K562 (cell line): Measurements from ENCODE around the gene HEXIM1. TPM values are rescaled to one million over a fixed set of nuclear protein-coding genes. Genes with fewer than 3 reads are reported as not detected.

ENCODE experiments used
- ATAC-seq: fragments of 200-7000 bp; cut with Tn5 transposase; 3 replicates; pipeline ENCODE4 v1.9.1; 2020; ENCODE audit warnings: moderate library complexity
- BruUV-seq: library from RNA; stranded (reverse); fragments of 400-500 nt; replicated peaks from 2 replicates; lab custom pipeline; 2021; lab: Mats Ljungman, UMichigan
- CTCF ChIA-PET: fragments of 300-600 bp; formaldehyde crosslinking; extraction: SDS; loops from one replicate; lab custom pipeline; 2021; ENCODE audit warnings: low intra/inter-chr PET ratio; lab: Yijun Ruan, JAX
- POLR2A ChIA-PET: fragments of 300-600, 350-650 bp; sonication (Branson Sonifier 250); formaldehyde crosslinking; extraction: SDS; loops from one replicate; lab custom pipeline; 2021; ENCODE audit warnings: antibody characterized with exemption, inconsistent platforms; lab: Yijun Ruan, JAX
- DNase-seq, 4 experiments: peaks; one replicate each; pipeline versions ENCODE4 v3.0.0 to v3.0.0-alpha.2; 2011 to 2018; ENCODE audit warnings: low spot score in 3 of 4, mixed read lengths in 3 of 4; ENCODE audit errors: extremely low read depth in 1 of 4
- FAIRE-seq: peaks from 2 replicates; lab custom pipeline; 2011; peaks lifted over from hg19 to GRCh38; lab: Jason Lieb, UNC
- H2AFZ ChIP-seq: 2 replicates; pipeline ENCODE4 v1.6.0; 2011; ENCODE audit warnings: low read depth, low read length, control low read depth, inconsistent platforms
- H3K27ac ChIP-seq: fragments of 200-600 bp; 3 replicates; pipeline ENCODE4 v1.8.0; 2011; ENCODE audit warnings: low read depth, mild to moderate bottlenecking, control low read depth, inconsistent platforms, low read length, moderate library complexity, mixed read lengths; ENCODE audit errors: extremely low read depth
- H3K27me3 ChIP-seq, 2 experiments: fragments of 300-600 bp in 1 of 2; 2 replicates in 1 of 2; 3 replicates in 1 of 2; pipeline versions ENCODE4 v1.6.0 to v1.8.0; 2011; ENCODE audit warnings: inconsistent platforms in 2 of 2, low read length in 2 of 2, mild to moderate bottlenecking in 1 of 2, mixed read lengths in 1 of 2, moderate library complexity in 1 of 2; ENCODE audit not compliant: control insufficient read depth in 2 of 2, insufficient read depth in 2 of 2
- H3K36me3 ChIP-seq: fragments of 300-600 bp; 3 replicates; pipeline ENCODE4 v1.8.0; 2011; ENCODE audit warnings: mild to moderate bottlenecking, low read length, inconsistent platforms; ENCODE audit not compliant: control insufficient read depth, insufficient read depth
- H3K4me1 ChIP-seq, 2 experiments: fragments of 200-600 bp in 1 of 2; replicated peaks in 1 of 2; 2 replicates in 1 of 2; 3 replicates in 1 of 2; pipeline versions ENCODE4 v1.5.1 to v1.8.0; 2011; ENCODE audit warnings: inconsistent platforms in 2 of 2, low read length in 2 of 2, mild to moderate bottlenecking in 1 of 2, mixed read lengths in 1 of 2, moderate library complexity in 1 of 2; ENCODE audit not compliant: control insufficient read depth in 2 of 2, insufficient read depth in 2 of 2
- H3K4me2 ChIP-seq: 2 replicates; pipeline ENCODE4 v1.6.1; 2011; ENCODE audit warnings: low read length, control low read depth, inconsistent platforms, mixed read lengths; ENCODE audit not compliant: insufficient read depth
- H3K4me3 ChIP-seq: fragments of 200-600 bp; sonication (generic), shearing (Covaris generic); 2 replicates; pipeline ENCODE4 v1.5.1; 2016; ENCODE audit warnings: control low read depth, inconsistent platforms
- H3K79me2 ChIP-seq: fragments of 200-600 bp; 3 replicates; pipeline ENCODE4 v1.8.0; 2011; ENCODE audit warnings: low read length, inconsistent platforms; ENCODE audit not compliant: control insufficient read depth, insufficient read depth
- H3K9ac ChIP-seq, 2 experiments: 2 replicates each; pipeline versions ENCODE4 v1.6.0 to v1.6.1; 2011; ENCODE audit warnings: low read depth in 2 of 2, low read length in 2 of 2, control low read depth in 1 of 2, inconsistent platforms in 1 of 2, mild to moderate bottlenecking in 1 of 2, mixed read lengths in 1 of 2; ENCODE audit not compliant: insufficient read depth in 1 of 2
- H3K9me1 ChIP-seq: one replicate; pipeline ENCODE4 v1.6.0; 2011; ENCODE audit warnings: inconsistent platforms, mild to moderate bottlenecking, low read length, moderate library complexity; ENCODE audit not compliant: control insufficient read depth, insufficient read depth
- H3K9me3 ChIP-seq: replicated peaks from 2 replicates; pipeline ENCODE4 v1.5.1; 2011; ENCODE audit warnings: low read depth, low read length, inconsistent platforms; ENCODE audit not compliant: control insufficient read depth, insufficient read depth
- H4K20me1 ChIP-seq: replicated peaks from 2 replicates; pipeline ENCODE4 v1.6.1; 2011; ENCODE audit warnings: low read length, inconsistent platforms, mixed read lengths; ENCODE audit not compliant: control insufficient read depth, insufficient read depth
- BDP1 ChIP-seq: IDR thresholded peaks from 3 replicates; pipeline ENCODE4 v1.6.1; 2011; ENCODE audit not compliant: insufficient read length, insufficient read depth
- CBX2 ChIP-seq: fragments of 200-600 bp; sonication (generic); IDR thresholded peaks from one replicate; pipeline ENCODE4 v1.6.1; 2012; ENCODE audit warnings: mild to moderate bottlenecking, low read length, inconsistent platforms; ENCODE audit not compliant: insufficient read depth, poor library complexity, severe bottlenecking
- E2F8 ChIP-seq: fragments of 450-650 bp; IDR thresholded peaks from 2 replicates; pipeline ENCODE4 v1.7.1; 2018; ENCODE audit warnings: mild to moderate bottlenecking, low read depth; ENCODE audit not compliant: partially characterized antibody
- HMBOX1 ChIP-seq: sonication (generic); IDR thresholded peaks from 2 replicates; pipeline ENCODE4 v1.6.1; 2016
- LCOR ChIP-seq: sonication (generic); formaldehyde crosslinking; IDR thresholded peaks from 2 replicates; pipeline ENCODE4 v1.8.0; 2022; ENCODE audit warnings: mild to moderate bottlenecking, missing genetic modification reagents
- MCM2 ChIP-seq: fragments of 450-650 bp; IDR thresholded peaks from 2 replicates; pipeline ENCODE4 v1.6.1; 2017; ENCODE audit warnings: low read depth, mild to moderate bottlenecking
- NCOA2 ChIP-seq, 2 experiments: fragments of 450-650 bp; IDR thresholded peaks; 2 replicates each; pipeline ENCODE4 v1.6.1; 2018; ENCODE audit warnings: mild to moderate bottlenecking in 2 of 2, moderate library complexity in 1 of 2; ENCODE audit not compliant: partially characterized antibody in 2 of 2
- PPARD ChIP-seq: fragments of 250-450 bp; sonication (Bioruptor Pico); IDR thresholded peaks from 2 replicates; pipeline ENCODE4 v1.8.0; 2022; ENCODE audit warnings: inconsistent platforms, mild to moderate bottlenecking, moderate library complexity
- RBM22 ChIP-seq: fragments of 200-400 bp; formaldehyde crosslinking; IDR thresholded peaks from 2 replicates; pipeline ENCODE4 v1.6.1; 2018; ENCODE audit warnings: low read length, low read depth; ENCODE audit not compliant: poor library complexity, severe bottlenecking
- SREBF2 ChIP-seq: sonication (generic); formaldehyde crosslinking; IDR thresholded peaks from 2 replicates; pipeline ENCODE4 v1.4.0; 2020; ENCODE audit warnings: mild to moderate bottlenecking, missing genetic modification reagents
- TBL1XR1 ChIP-seq, 2 experiments: IDR thresholded peaks; 2 replicates each; pipeline ENCODE4 v1.6.1; 2012; ENCODE audit warnings: improper control_type of control experiment in 2 of 2, low read length in 2 of 2, mild to moderate bottlenecking in 1 of 2
- TEAD2 ChIP-seq: fragments of 450-650 bp; IDR thresholded peaks from 2 replicates; pipeline ENCODE4 v1.6.1; 2016; ENCODE audit warnings: missing genetic modification characterization, control low read depth, missing compliant biosample characterization
- ZBTB1 ChIP-seq: sonication (generic); formaldehyde crosslinking; IDR thresholded peaks from 2 replicates; pipeline ENCODE4 v1.8.1; 2023; ENCODE audit warnings: missing genetic modification reagents, low read depth, mild to moderate bottlenecking, borderline replicate concordance
- ZC3H4 ChIP-seq: sonication (generic); formaldehyde crosslinking; IDR thresholded peaks from 2 replicates; pipeline ENCODE4 v1.9.0; 2021; ENCODE audit warnings: missing genetic modification reagents, borderline replicate concordance
- ZFX ChIP-seq: sonication (generic); formaldehyde crosslinking; IDR thresholded peaks from 2 replicates; pipeline ENCODE4 v1.8.0; 2022; ENCODE audit warnings: mild to moderate bottlenecking, missing genetic modification reagents, moderate library complexity
- ZNF184 ChIP-seq: sonication (generic); formaldehyde crosslinking; IDR thresholded peaks from 2 replicates; pipeline ENCODE4 v1.5.0; 2020; ENCODE audit warnings: missing genetic modification reagents
- ZNF696 ChIP-seq: fragments of 250-450 bp; sonication (Bioruptor Pico); conservative IDR thresholded peaks from 2 replicates; pipeline ENCODE4 v1.4.0; 2020; ENCODE audit warnings: mild to moderate bottlenecking, moderate library complexity
- ZNF699 ChIP-seq: fragments of 250-450 bp; sonication (Bioruptor Pico); IDR thresholded peaks from 2 replicates; pipeline ENCODE4 v1.8.0; 2021; ENCODE audit warnings: mild to moderate bottlenecking, moderate library complexity; ENCODE audit not compliant: insufficient replicate concordance
- WGBS: fragments of 100-300 bp; shearing (Covaris generic); methylation state at CpG from one replicate; pipeline ENCODE4 v1.1.6; 2016; ENCODE audit warnings: low coverage, mixed read lengths; ENCODE audit not compliant: insufficient coverage; ENCODE audit errors: missing lambda C conversion rate; 5-methylcytosine and 5-hydroxymethylcytosine counted together
- in situ Hi-C: fragments of 300-500 bp; cut with MboI; formaldehyde crosslinking; loops from 4 replicates; pipeline ENCODE4 v1.15.0; 2018; ENCODE audit warnings: inconsistent platforms, mixed read lengths
- intact Hi-C: fragments of 100-400 bp; cut with micrococcal nuclease; formaldehyde crosslinking; loops from 2 replicates; pipeline ENCODE4 v1.14.2; 2022
- polyA plus RNA-seq, 8 experiments: library from polyadenylated mRNA; depleted of rRNA in 4 of 8; stranded (reverse) in 5 of 8; unstranded in 3 of 8; fragments of >200 nt; fragmentation: Nextera tagmentation in 2 of 8; fragmentation: Illumina TruSeq in 1 of 8; extraction: Ambion mirVana in 2 of 8; extraction: Trizol in 1 of 8; gene quantifications; 2 replicates each; pipeline versions ENCODE4 v1.2.1 to v1.2.3, GENCODE V29; 2011 to 2014; ENCODE audit warnings: inconsistent platforms in 1 of 8, missing spikeins in 1 of 8
- total RNA-seq, 7 experiments: library from RNA; depleted of rRNA in 6 of 7; stranded (reverse); fragments of >200 nt in 6 of 7; fragmentation: Illumina TruSeq in 2 of 7; extraction: Trizol in 2 of 7; gene quantifications; 2 replicates each; pipeline versions ENCODE4 v1.2.1 to v1.2.3, GENCODE V29; 2011 to 2021; ENCODE audit warnings: low replicate concordance in 1 of 7
- TF ChIP-seq, protein P1 (sequence below): fragments of 450-650 bp; formaldehyde crosslinking; IDR thresholded peaks from 2 replicates; pipeline ENCODE4 v1.4.0; 2020; ENCODE audit warnings: mild to moderate bottlenecking, moderate library complexity

HEXIM1 gene
- total and polyA plus RNA-seq, 9 of the 15 experiments (the other 6 are each of a cell fraction or from before 2014, with no cell fraction given): 1.4 to 28.3 (median 9.1) TPM

GRCh38 chr17:45139533-45139920 lies 8.7 kb upstream of the HEXIM1 start:
- in situ Hi-C loops: loop anchor here (5.0 kb wide), 1 partner anchor 58 kb away; no protein-coding TSS in a partner anchor
- TF ChIP-seq E2F8 (no peak), PPARD (CRISPR knock-in tag) (no peak), HMBOX1 (no peak), RBM22 (no peak), ZC3H4 (CRISPR knock-in tag) (no peak), ZNF696 (no peak), ZBTB1 (CRISPR knock-in tag) (no peak), ZNF184 (CRISPR knock-in tag) (no peak), LCOR (CRISPR knock-in tag) (no peak), BDP1 (no peak), MCM2 (no peak), ZFX (CRISPR knock-in tag) (no peak), TEAD2 (no peak), SREBF2 (no peak), NCOA2 (IDR thresholded peaks at IDR 0.05; ENCODE audit: partially characterized antibody in 2 of 2) (no peak), TBL1XR1 (IDR thresholded peaks at IDR 0.05; ENCODE audit: low read length in 2 of 2) (no peak), CBX2 (no peak), ZNF699 (CRISPR knock-in tag) (no peak)
- TF ChIP-seq, protein P1, sequence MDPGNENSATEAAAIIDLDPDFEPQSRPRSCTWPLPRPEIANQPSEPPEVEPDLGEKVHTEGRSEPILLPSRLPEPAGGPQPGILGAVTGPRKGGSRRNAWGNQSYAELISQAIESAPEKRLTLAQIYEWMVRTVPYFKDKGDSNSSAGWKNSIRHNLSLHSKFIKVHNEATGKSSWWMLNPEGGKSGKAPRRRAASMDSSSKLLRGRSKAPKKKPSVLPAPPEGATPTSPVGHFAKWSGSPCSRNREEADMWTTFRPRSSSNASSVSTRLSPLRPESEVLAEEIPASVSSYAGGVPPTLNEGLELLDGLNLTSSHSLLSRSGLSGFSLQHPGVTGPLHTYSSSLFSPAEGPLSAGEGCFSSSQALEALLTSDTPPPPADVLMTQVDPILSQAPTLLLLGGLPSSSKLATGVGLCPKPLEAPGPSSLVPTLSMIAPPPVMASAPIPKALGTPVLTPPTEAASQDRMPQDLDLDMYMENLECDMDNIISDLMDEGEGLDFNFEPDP: no peak

More at GRCh38 chr17:45139533-45139920, 8.7 kb upstream of the HEXIM1 start:
- Histone ChIP-seq H3K9ac (peak overlapping the region in 1 of 2 experiments; percentile 1; a peak in 1 of 4 replicates), H3K36me3 (no peaks in the 10 kb centered on the region), H3K27me3 (no peaks in the 10 kb centered on the region), H3K4me3 (no peak overlapping the region), H3K9me3 (no peaks in the 10 kb centered on the region), H2AFZ (no peak overlapping the region), H3K9me1 (no peaks in the 10 kb centered on the region), H3K4me2 (no peak overlapping the region), H4K20me1 (no peaks in the 10 kb centered on the region), H3K27ac (no peak overlapping the region), H3K4me1 (peaks cover 14 to 37% of the 10 kb centered on the region in 2 experiments), H3K79me2 (peaks cover 7% of the 10 kb centered on the region; the same call in 1 of the 3 replicates)
- FAIRE-seq: no peak
- no peak for ATAC-seq
- intact Hi-C loops: loop anchor here (5.0 kb wide), 1 partner anchor 248 kb away; no protein-coding TSS in a partner anchor
- WGBS: 49% methylated on average over 4 of the region's 4 CpGs
- DNase-seq: no peak
- ChIA-PET POLR2A (interaction anchor here (0.9 to 7.1 kb wide), 3 partner anchors 10 to 79 kb away, joined by 3 to 119 read pairs (median 4); partner anchors contain the start of genes HEXIM1 and NMT1), CTCF (no interaction called here)
- no TSS peak for BruUV-seq
